A549 (cell line): ENCODE data around the gene LMO2.

Experiments used
- CTCF ChIP-seq: fragments of >200 bp; sonication (Bioruptor Twin); formaldehyde crosslinking; IDR thresholded peaks from 3 replicates; pipeline ENCODE4 v1.5.1; 2016
- EP300 ChIP-seq, 2 experiments: fragments of >200 bp; sonication (Bioruptor Twin); formaldehyde crosslinking; IDR thresholded peaks; 2 replicates in 1 of 2; 3 replicates in 1 of 2; pipeline ENCODE4 v1.6.1; 2016 to 2017
- HDAC2 ChIP-seq: fragments of 200-600 bp; sonication (generic); IDR thresholded peaks from 2 replicates; pipeline ENCODE4 v1.6.1; 2016
- MAFK ChIP-seq: fragments of 450-650 bp; IDR thresholded peaks from 2 replicates; pipeline ENCODE4 v1.6.1; 2014; ENCODE audit not compliant: partially characterized antibody
- MAZ ChIP-seq: fragments of 150-350 bp; IDR thresholded peaks from 2 replicates; pipeline ENCODE4 v1.6.1; 2014; ENCODE audit warnings: antibody characterized with exemption, low read depth, low read length, borderline replicate concordance
- NR3C1 ChIP-seq: fragments of >200 bp; sonication (Bioruptor Twin); formaldehyde crosslinking; IDR thresholded peaks from 3 replicates; pipeline ENCODE4 v1.6.1; 2017
- POLR2A ChIP-seq: IDR thresholded peaks from 2 replicates; pipeline ENCODE4 v1.6.1; 2012; ENCODE audit warnings: mild to moderate bottlenecking, low read length
- RCOR1 ChIP-seq: fragments of 150-350 bp; IDR thresholded peaks from 2 replicates; pipeline ENCODE4 v1.6.1; 2014; ENCODE audit warnings: antibody characterized with exemption, low read length, low read depth
- SREBF2 ChIP-seq: fragments of 450-650 bp; IDR thresholded peaks from 2 replicates; pipeline ENCODE4 v1.6.1; 2014; ENCODE audit warnings: mild to moderate bottlenecking, moderate library complexity
- USF2 ChIP-seq: fragments of 450-650 bp; IDR thresholded peaks from 2 replicates; pipeline ENCODE4 v1.6.1; 2014; ENCODE audit warnings: antibody characterized with exemption
- TF ChIP-seq, protein P1 (sequence below): fragments of 250-450 bp; sonication (Bioruptor Pico); IDR thresholded peaks from 2 replicates; pipeline ENCODE4 v1.5.0; 2021; ENCODE audit warnings: mild to moderate bottlenecking, moderate library complexity, borderline replicate concordance
- TF ChIP-seq, protein P2 (sequence below): fragments of 200-600 bp; sonication (generic); IDR thresholded peaks from 2 replicates; pipeline ENCODE4 v1.6.1; 2016; ENCODE audit warnings: antibody characterized with exemption, mild to moderate bottlenecking, moderate library complexity

GRCh38 chr11:33896911-33897310 lies 5.0 kb upstream of the LMO2 start:
- TF ChIP-seq MAFK (no peak), CTCF (no peak), NR3C1 (no peak), USF2 (no peak), EP300 (IDR thresholded peaks at IDR 0.05) (no peak), POLR2A (no peak), HDAC2 (no peak), SREBF2 (no peak), RCOR1 (no peak), MAZ (no peak)
- TF ChIP-seq, protein P1, sequence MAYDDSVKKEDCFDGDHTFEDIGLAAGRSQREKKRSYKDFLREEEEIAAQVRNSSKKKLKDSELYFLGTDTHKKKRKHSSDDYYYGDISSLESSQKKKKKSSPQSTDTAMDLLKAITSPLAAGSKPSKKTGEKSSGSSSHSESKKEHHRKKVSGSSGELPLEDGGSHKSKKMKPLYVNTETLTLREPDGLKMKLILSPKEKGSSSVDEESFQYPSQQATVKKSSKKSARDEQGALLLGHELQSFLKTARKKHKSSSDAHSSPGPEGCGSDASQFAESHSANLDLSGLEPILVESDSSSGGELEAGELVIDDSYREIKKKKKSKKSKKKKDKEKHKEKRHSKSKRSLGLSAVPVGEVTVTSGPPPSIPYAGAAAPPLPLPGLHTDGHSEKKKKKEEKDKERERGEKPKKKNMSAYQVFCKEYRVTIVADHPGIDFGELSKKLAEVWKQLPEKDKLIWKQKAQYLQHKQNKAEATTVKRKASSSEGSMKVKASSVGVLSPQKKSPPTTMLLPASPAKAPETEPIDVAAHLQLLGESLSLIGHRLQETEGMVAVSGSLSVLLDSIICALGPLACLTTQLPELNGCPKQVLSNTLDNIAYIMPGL (CRISPR knock-in tag): no peak
- TF ChIP-seq, protein P2, sequence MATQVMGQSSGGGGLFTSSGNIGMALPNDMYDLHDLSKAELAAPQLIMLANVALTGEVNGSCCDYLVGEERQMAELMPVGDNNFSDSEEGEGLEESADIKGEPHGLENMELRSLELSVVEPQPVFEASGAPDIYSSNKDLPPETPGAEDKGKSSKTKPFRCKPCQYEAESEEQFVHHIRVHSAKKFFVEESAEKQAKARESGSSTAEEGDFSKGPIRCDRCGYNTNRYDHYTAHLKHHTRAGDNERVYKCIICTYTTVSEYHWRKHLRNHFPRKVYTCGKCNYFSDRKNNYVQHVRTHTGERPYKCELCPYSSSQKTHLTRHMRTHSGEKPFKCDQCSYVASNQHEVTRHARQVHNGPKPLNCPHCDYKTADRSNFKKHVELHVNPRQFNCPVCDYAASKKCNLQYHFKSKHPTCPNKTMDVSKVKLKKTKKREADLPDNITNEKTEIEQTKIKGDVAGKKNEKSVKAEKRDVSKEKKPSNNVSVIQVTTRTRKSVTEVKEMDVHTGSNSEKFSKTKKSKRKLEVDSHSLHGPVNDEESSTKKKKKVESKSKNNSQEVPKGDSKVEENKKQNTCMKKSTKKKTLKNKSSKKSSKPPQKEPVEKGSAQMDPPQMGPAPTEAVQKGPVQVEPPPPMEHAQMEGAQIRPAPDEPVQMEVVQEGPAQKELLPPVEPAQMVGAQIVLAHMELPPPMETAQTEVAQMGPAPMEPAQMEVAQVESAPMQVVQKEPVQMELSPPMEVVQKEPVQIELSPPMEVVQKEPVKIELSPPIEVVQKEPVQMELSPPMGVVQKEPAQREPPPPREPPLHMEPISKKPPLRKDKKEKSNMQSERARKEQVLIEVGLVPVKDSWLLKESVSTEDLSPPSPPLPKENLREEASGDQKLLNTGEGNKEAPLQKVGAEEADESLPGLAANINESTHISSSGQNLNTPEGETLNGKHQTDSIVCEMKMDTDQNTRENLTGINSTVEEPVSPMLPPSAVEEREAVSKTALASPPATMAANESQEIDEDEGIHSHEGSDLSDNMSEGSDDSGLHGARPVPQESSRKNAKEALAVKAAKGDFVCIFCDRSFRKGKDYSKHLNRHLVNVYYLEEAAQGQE: no peak
